ENCODE results near the gene ATXN7.

Gene ATXN7

GRCh38 chr3:63968612-63969350 is 105.1 kb downstream of the ATXN7 start:
- no peak for DNase-seq

GRCh38 chr3:63969876-63970275 is 106.2 kb downstream of the ATXN7 start:
- DNase-seq: no peak

- DNase-seq: no peak
These were observed 107.2 kb downstream of the ATXN7 start for GRCh38 chr3:63970631-63971475.

- DNase-seq: no peak
These were observed 108.5 kb downstream of the ATXN7 start for GRCh38 chr3:63972196-63972595.

- no peak for DNase-seq
These were observed 109.3 kb downstream of the ATXN7 start for GRCh38 chr3:63972987-63973386.

- DNase-seq: no peak
These were observed 109.7 kb downstream of the ATXN7 start for GRCh38 chr3:63973406-63973805.

- no peak for DNase-seq
These were observed 110.8 kb downstream of the ATXN7 start for GRCh38 chr3:63974451-63974850.

GRCh38 chr3:63975723-63976122 is 112.1 kb downstream of the ATXN7 start:
- no peak for DNase-seq

GRCh38 chr3:63976161-63976871 is 112.6 kb downstream of the ATXN7 start:
- DNase-seq: no peak

- DNase-seq: no peak
These were observed 113.2 kb downstream of the ATXN7 start for GRCh38 chr3:63976872-63977200.

- DNase-seq: no peak
These were observed 114.2 kb downstream of the ATXN7 start for GRCh38 chr3:63977893-63978292.

- peak; percentile 34 for DNase-seq
These were observed 115.6 kb downstream of the ATXN7 start for GRCh38 chr3:63979093-63979885.

GRCh38 chr3:63980019-63980418 is 116.4 kb downstream of the ATXN7 start:
- DNase-seq: no peak

GRCh38 chr3:63980830-63981498 is 117.3 kb downstream of the ATXN7 start:
- DNase-seq: no peak

- no peak for DNase-seq
These were observed 118.3 kb downstream of the ATXN7 start for GRCh38 chr3:63981980-63982379.

- no peak for DNase-seq
These were observed 120.7 kb downstream of the ATXN7 start for GRCh38 chr3:63984391-63984790.

- no peak for DNase-seq
These were observed 122.5 kb downstream of the ATXN7 start for GRCh38 chr3:63986146-63986545.

- DNase-seq: no peak
These were observed 123.2 kb downstream of the ATXN7 start for GRCh38 chr3:63986831-63987230.

GRCh38 chr3:63988943-63989342 is 125.3 kb downstream of the ATXN7 start:
- no peak for DNase-seq

GRCh38 chr3:63990204-63990603 is 126.5 kb downstream of the ATXN7 start:
- DNase-seq: no peak

- no peak for DNase-seq
These were observed 127.1 kb downstream of the ATXN7 start for GRCh38 chr3:63990733-63991132.

GRCh38 chr3:63991666-63992065 is 128.0 kb downstream of the ATXN7 start:
- DNase-seq: no peak

Measured in effector CD4-positive, alpha-beta T cell (primary cell).